AG08396 (cell line): Measurements from ENCODE around the gene H2AZ2.
"Not testable (repeated sequence)": the region's sequence is repeated elsewhere in the genome, so short reads cannot be mapped to it uniquely, and the experiment has no call there.

Experiments
- DNase-seq: peaks from one replicate; pipeline ENCODE4 v3.0.0; 2012; ENCODE audit warnings: low spot score, mixed read lengths

The H2AZ2 gene

GRCh38 chr7:44814919-44815318 is 33.0 kb downstream of the H2AZ2 start:
- no peak for DNase-seq

GRCh38 chr7:44811571-44811970 is 36.3 kb downstream of the H2AZ2 start:
- DNase-seq, result no peak

- DNase-seq, result no peak
Observed at GRCh38 chr7:44811093-44811492, 36.8 kb downstream of the H2AZ2 start.

GRCh38 chr7:44808914-44809393 is 38.9 kb downstream of the H2AZ2 start:
- no peak for DNase-seq

GRCh38 chr7:44805950-44806349 is 41.9 kb downstream of the H2AZ2 start:
- DNase-seq, result no peak

- DNase-seq, result not testable (repeated sequence)
Observed at GRCh38 chr7:44803828-44804519, 43.9 kb downstream of the H2AZ2 start.

- no peak for DNase-seq
Observed at GRCh38 chr7:44802418-44803025, 45.4 kb downstream of the H2AZ2 start.

GRCh38 chr7:44801890-44802289 is 46.0 kb downstream of the H2AZ2 start:
- DNase-seq, result no peak

GRCh38 chr7:44799939-44800338 is 47.9 kb downstream of the H2AZ2 start:
- no peak for DNase-seq

- DNase-seq, result no peak
Observed at GRCh38 chr7:44798649-44799305, 49.1 kb downstream of the H2AZ2 start.

GRCh38 chr7:44797329-44798258 is 50.3 kb downstream of the H2AZ2 start:
- peak; percentile 86 for DNase-seq

- DNase-seq, result peak; percentile 100
Observed at GRCh38 chr7:44796504-44797328, 51.2 kb downstream of the H2AZ2 start, which contains the start of gene PPIA. TSS of gene PPIA (plus strand) at chr7:44796681. CDS start at chr7:44796725, 44 bp downstream.

GRCh38 chr7:44796034-44796503 is 51.8 kb downstream of the H2AZ2 start:
- peak; percentile 60 for DNase-seq

- no peak for DNase-seq
Observed at GRCh38 chr7:44794331-44794730, 53.6 kb downstream of the H2AZ2 start.

- DNase-seq, result no peak
Observed at GRCh38 chr7:44793919-44794318, 54.0 kb downstream of the H2AZ2 start.

- peak; percentile 67 for DNase-seq
Observed at GRCh38 chr7:44791278-44792219, 56.3 kb downstream of the H2AZ2 start.

GRCh38 chr7:44789990-44790389 is 57.9 kb downstream of the H2AZ2 start:
- no peak for DNase-seq

GRCh38 chr7:44787762-44788161 is 60.1 kb downstream of the H2AZ2 start:
- no peak for DNase-seq

GRCh38 chr7:44787041-44787440 is 60.8 kb downstream of the H2AZ2 start:
- no peak for DNase-seq

GRCh38 chr7:44785218-44785617 is 62.7 kb downstream of the H2AZ2 start:
- DNase-seq, result not testable (repeated sequence)
